Karpas-422 (cell line): ENCODE measurements around the gene TBL3. TPM values are rescaled to one million over a fixed set of nuclear protein-coding genes. Genes with fewer than 3 reads are reported as not detected.

Experiments
- DNase-seq: peaks from one replicate; pipeline ENCODE4 v3.0.0-alpha.2; 2015
- H2AFZ ChIP-seq: fragments of 200-600 bp; sonication (generic); 2 replicates; pipeline ENCODE4 v1.6.1; 2014; ENCODE audit warnings: antibody characterized with exemption, low read length, mixed read lengths
- H3K27ac ChIP-seq: fragments of 200-600 bp; sonication (generic); 2 replicates; pipeline ENCODE4 v1.5.1; 2014; ENCODE audit warnings: mild to moderate bottlenecking, low read length, moderate library complexity
- H3K27me3 ChIP-seq: fragments of 200-600 bp; sonication (generic); 2 replicates; pipeline ENCODE4 v1.6.1; 2014; ENCODE audit warnings: low read length, mixed read lengths
- H3K36me3 ChIP-seq: fragments of 200-600 bp; sonication (generic); 2 replicates; pipeline ENCODE4 v1.6.1; 2014; ENCODE audit warnings: low read length, mixed read lengths; ENCODE audit not compliant: insufficient read depth
- H3K4me1 ChIP-seq: fragments of 200-600 bp; sonication (generic); 2 replicates; pipeline ENCODE4 v1.6.1; 2014; ENCODE audit warnings: mild to moderate bottlenecking, low read length, mixed read lengths
- H3K4me2 ChIP-seq: fragments of 200-600 bp; sonication (generic); 2 replicates; pipeline ENCODE4 v1.6.1; 2014; ENCODE audit warnings: low read length, low read depth, mild to moderate bottlenecking; ENCODE audit not compliant: poor library complexity, severe bottlenecking
- H3K4me3 ChIP-seq: fragments of 200-600 bp; sonication (generic); 2 replicates; pipeline ENCODE4 v1.5.1; 2014; ENCODE audit warnings: mild to moderate bottlenecking, antibody characterized with exemption, low read length, mixed read lengths
- H3K79me2 ChIP-seq: fragments of 200-600 bp; sonication (generic); 2 replicates; pipeline ENCODE4 v1.6.1; 2014; ENCODE audit warnings: mild to moderate bottlenecking, low read length, mixed read lengths
- H3K9ac ChIP-seq: fragments of 200-600 bp; sonication (generic); 2 replicates; pipeline ENCODE4 v1.6.0; 2014; ENCODE audit warnings: low read length
- H3K9me2 ChIP-seq: fragments of 200-600 bp; sonication (generic), shearing (Covaris generic); replicated peaks from 2 replicates; pipeline ENCODE4 v1.6.0; 2014; ENCODE audit warnings: mild to moderate bottlenecking, low read length, moderate library complexity; ENCODE audit not compliant: insufficient read depth
- H3K9me3 ChIP-seq: fragments of 300-700, 200-600 bp; sonication (generic); 2 replicates; pipeline ENCODE4 v1.6.1; 2014; ENCODE audit warnings: low read length, mixed read lengths
- H4K20me1 ChIP-seq: fragments of 200-600 bp; sonication (generic); 2 replicates; pipeline ENCODE4 v1.6.1; 2014; ENCODE audit warnings: mild to moderate bottlenecking, antibody characterized with exemption, low read length, low read depth; ENCODE audit not compliant: insufficient read depth
- total RNA-seq: library from RNA; depleted of rRNA; stranded (reverse); fragments of >200 nt; shearing (Covaris generic); gene quantifications from 2 replicates; pipeline ENCODE4 v1.2.3, GENCODE V29; 2014; ENCODE audit warnings: low replicate concordance

The TBL3 gene
- total RNA-seq, 1 experiment from 2014 or later, result 25.4 TPM

- no peaks in the 10 kb centered on the region for H3K27me3 ChIP-seq
- no peaks in the 10 kb centered on the region for H3K36me3 ChIP-seq
- peak; percentile 63 for DNase-seq
- no peak overlapping the region for H3K4me2 ChIP-seq
- no peak overlapping the region for H3K27ac ChIP-seq
- H3K9me3 ChIP-seq, result no peaks in the 10 kb centered on the region
- H3K9me2 ChIP-seq, result no peaks in the 10 kb centered on the region
- H3K4me3 ChIP-seq, result no peak overlapping the region
- H3K79me2 ChIP-seq, result no peaks in the 10 kb centered on the region
- H2AFZ ChIP-seq, result no peak overlapping the region
- no peak overlapping the region for H3K9ac ChIP-seq
- no peaks in the 10 kb centered on the region for H4K20me1 ChIP-seq
- H3K4me1 ChIP-seq, result no peaks in the 10 kb centered on the region
Observed at GRCh38 chr16:2016407-2016922, 44.6 kb downstream of the TBL3 start.

DNA sequence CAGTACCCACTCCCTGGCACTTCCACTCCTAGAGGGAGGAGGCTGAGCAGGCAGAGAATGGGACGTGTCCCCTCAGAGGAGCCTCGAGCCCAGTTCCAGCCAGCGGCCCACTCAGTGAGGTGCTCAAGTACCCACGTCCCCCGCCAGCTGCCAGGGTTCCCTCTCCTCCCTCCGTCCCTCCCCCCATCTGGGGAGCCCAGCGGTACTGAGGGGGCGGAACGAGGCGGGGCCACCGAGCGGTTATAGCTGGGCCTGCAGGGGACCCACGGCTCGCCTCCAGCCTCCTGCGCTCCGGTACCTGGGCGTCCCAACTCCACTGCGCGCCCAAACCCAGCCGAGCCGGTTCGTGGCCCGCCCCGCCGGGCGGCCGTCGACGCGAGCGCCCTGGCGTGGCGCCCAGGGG is 47.7 kb downstream of the TBL3 start, which contains the start of gene NPW:
Gene NPW (plus strand): TSS at position 268 of the 403 bp plus-strand sequence.
- Histone ChIP-seq H3K27ac (no peak within 1 kb of the TSS), H3K4me2 (no peak within 1 kb of the TSS), H3K9me2 (no peaks in the 10 kb centered on the region), H3K27me3 (no peaks in the 10 kb centered on the region), H3K9ac (no peak within 1 kb of the TSS), H2AFZ (no peak within 1 kb of the TSS), H3K9me3 (no peaks in the 10 kb centered on the region), H3K36me3 (no peaks in the 10 kb centered on the region), H3K79me2 (no peaks in the 10 kb centered on the region), H4K20me1 (no peaks in the 10 kb centered on the region), H3K4me3 (no peak within 1 kb of the TSS), H3K4me1 (peaks cover 7% of the 10 kb centered on the region)
- DNase-seq, result peak; percentile 65

GRCh38 chr16:2019921-2020831 is 48.3 kb downstream of the TBL3 start:
- Histone ChIP-seq H3K36me3 (no peaks in the 10 kb centered on the region), H3K9me2 (no peaks in the 10 kb centered on the region), H2AFZ (no peak overlapping the region), H3K27ac (no peak overlapping the region), H3K9ac (no peak overlapping the region), H3K27me3 (no peaks in the 10 kb centered on the region), H3K4me3 (no peak overlapping the region), H3K4me2 (no peak overlapping the region), H3K4me1 (peaks cover 7% of the 10 kb centered on the region), H4K20me1 (no peaks in the 10 kb centered on the region), H3K9me3 (no peaks in the 10 kb centered on the region), H3K79me2 (no peaks in the 10 kb centered on the region)
- DNase-seq, result no peak

DNA sequence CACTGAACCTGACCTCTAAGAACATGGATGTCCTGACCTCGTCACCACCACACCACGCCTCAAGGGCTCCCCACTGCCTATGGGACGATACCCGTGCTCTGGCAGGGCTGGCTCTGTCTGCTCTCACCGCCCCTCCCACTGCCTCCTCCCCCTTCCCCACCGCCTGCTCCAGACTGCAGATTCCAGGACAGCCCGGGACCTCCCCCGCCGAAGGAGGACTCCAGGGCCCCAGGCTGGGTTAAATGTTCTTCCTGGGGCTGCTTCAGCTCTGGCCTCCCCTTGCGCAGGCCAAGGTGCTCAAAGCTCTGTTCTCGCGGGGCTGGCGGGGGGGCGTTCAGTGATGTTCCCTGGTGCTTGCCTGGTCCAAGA is 50.9 kb downstream of the TBL3 start:
- peak overlapping the region; percentile 52 for H3K9ac ChIP-seq
- H3K4me2 ChIP-seq, result peak overlapping the region; percentile 58
- no peak for DNase-seq

DNA sequence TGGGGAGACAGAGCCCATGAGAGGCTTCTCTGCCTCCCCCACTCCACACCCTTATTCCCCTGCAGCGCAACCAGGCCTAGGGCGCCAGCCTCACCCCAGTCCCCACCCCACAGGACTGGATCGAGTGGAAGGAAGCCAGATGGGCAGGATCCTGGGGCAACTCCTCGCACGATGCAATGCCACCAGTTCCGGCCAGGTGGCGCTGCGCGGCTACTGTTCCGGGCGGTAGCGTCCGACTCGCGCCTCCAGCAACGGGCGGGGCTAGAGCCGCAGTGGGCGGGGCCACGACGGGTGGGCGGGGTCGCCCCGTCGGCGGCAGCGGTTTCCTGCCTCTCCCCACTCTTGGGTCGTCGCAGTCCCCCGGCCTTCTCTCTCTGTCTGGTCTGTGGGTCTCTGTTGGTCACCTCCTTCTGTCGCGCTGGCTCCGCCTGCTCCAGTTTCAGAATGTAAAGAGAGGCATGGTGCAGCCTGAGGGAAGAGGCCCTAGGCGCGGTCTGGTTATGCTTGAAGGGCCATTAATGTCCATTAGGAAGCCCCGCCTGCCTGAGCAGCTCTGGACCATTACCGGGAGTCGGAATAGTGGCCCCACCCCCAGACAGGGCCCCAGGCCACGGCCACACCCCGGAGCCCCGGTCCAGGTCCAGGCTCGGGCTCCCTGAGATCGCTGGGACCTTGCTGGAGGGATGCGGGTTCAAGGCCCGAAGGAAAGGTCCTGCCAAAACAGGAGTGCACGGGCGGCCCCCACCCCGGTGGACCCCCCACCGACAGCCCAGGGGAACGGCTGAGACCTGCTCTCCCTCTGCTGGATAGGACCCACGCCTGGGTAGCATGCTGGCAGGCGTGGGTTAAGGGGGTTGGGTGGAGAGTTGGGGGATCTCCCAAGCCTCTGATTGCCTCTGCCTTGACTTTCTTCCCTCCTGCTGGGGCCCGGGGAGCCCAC is 51.5 kb downstream of the TBL3 start:
- H3K9ac ChIP-seq, result peak overlapping the region; percentile 52
- peak overlapping the region; percentile 69; the same call in 1 of the 2 replicates for H2AFZ ChIP-seq
- H3K4me3 ChIP-seq, result peak overlapping the region; percentile 51; the same call in 1 of the 2 replicates
- DNase-seq, result peak; percentile 96
- peaks cover 7% of the 10 kb centered on the region for H3K4me1 ChIP-seq
- no peaks in the 10 kb centered on the region for H3K79me2 ChIP-seq
- no peaks in the 10 kb centered on the region for H3K9me3 ChIP-seq
- no peaks in the 10 kb centered on the region for H3K27me3 ChIP-seq
- no peaks in the 10 kb centered on the region for H3K9me2 ChIP-seq
- no peaks in the 10 kb centered on the region for H4K20me1 ChIP-seq
- no peaks in the 10 kb centered on the region for H3K36me3 ChIP-seq
- H3K4me2 ChIP-seq, result peak overlapping the region; percentile 58
- H3K27ac ChIP-seq, result no peak overlapping the region

More for the DNA sequence above, 50.9 kb downstream of the TBL3 start:
- Histone ChIP-seq H4K20me1 (no peaks in the 10 kb centered on the region), H3K27ac (no peak overlapping the region), H3K4me3 (peak overlapping the region; percentile 51; the same call in 1 of the 2 replicates), H3K36me3 (no peaks in the 10 kb centered on the region), H3K9me2 (no peaks in the 10 kb centered on the region), H3K79me2 (no peaks in the 10 kb centered on the region), H2AFZ (peak overlapping the region; percentile 69; the same call in 1 of the 2 replicates), H3K4me1 (peaks cover 7% of the 10 kb centered on the region), H3K9me3 (no peaks in the 10 kb centered on the region), H3K27me3 (no peaks in the 10 kb centered on the region)

- Histone ChIP-seq H3K9ac (no peak overlapping the region), H3K36me3 (no peaks in the 10 kb centered on the region), H3K27ac (no peak overlapping the region), H2AFZ (no peak overlapping the region), H3K4me1 (peaks cover 7% of the 10 kb centered on the region), H3K4me2 (no peak overlapping the region), H3K4me3 (no peak overlapping the region), H3K9me2 (no peaks in the 10 kb centered on the region), H3K79me2 (no peaks in the 10 kb centered on the region), H3K9me3 (no peaks in the 10 kb centered on the region), H3K27me3 (no peaks in the 10 kb centered on the region), H4K20me1 (no peaks in the 10 kb centered on the region)
- no peak for DNase-seq
Observed at GRCh38 chr16:2024032-2024420, 52.2 kb downstream of the TBL3 start.

- no peak overlapping the region for H3K4me3 ChIP-seq
- H3K4me1 ChIP-seq, result peaks cover 7% of the 10 kb centered on the region
- H3K9me2 ChIP-seq, result no peaks in the 10 kb centered on the region
- no peak overlapping the region for H2AFZ ChIP-seq
- DNase-seq, result no peak
- no peak overlapping the region for H3K27ac ChIP-seq
- H3K79me2 ChIP-seq, result no peaks in the 10 kb centered on the region
- H3K27me3 ChIP-seq, result no peaks in the 10 kb centered on the region
- H3K36me3 ChIP-seq, result no peaks in the 10 kb centered on the region
- no peak overlapping the region for H3K9ac ChIP-seq
- no peaks in the 10 kb centered on the region for H3K9me3 ChIP-seq
- no peaks in the 10 kb centered on the region for H4K20me1 ChIP-seq
- no peak overlapping the region for H3K4me2 ChIP-seq
Observed at GRCh38 chr16:2025251-2025650, 53.4 kb downstream of the TBL3 start.
